ENCODE results near the gene SCIN.

SCIN gene

DNA sequence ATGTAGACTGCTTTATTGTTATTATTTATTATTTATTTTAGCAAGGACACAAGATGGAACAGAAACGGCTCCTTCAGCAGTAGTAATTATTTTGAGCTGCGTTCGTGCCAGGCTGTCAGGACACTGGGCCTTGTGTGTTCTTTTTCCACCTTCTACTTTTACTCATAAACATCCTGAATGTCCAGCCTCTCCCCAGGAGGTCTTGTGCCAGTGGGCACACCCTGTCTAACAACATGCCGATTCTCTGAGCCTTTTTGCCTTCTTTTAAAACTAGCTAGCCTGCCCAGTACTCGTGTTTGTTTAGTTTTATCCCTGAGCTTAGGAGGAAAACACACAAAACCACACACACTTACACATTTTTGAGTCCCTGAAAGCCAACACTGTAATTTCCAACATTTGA, 1.2 kb downstream of the SCIN start:
- Histone ChIP-seq H3K4me1 (ENCODE audit: control insufficient read depth in 1 of 2, insufficient read depth in 1 of 2, low read depth in 1 of 2, low read length in 1 of 2) (peaks cover 13 to 14% of the 10 kb centered on the region in 2 experiments), H3K36me3 (no peaks in the 10 kb centered on the region), H3K4me3 (ENCODE audit: low read depth in 1 of 2, low read length in 1 of 2) (no peak overlapping the region), H3K27me3 (peaks cover 47% of the 10 kb centered on the region), H3K9me3 (no peaks in the 10 kb centered on the region), H3K27ac (no peak overlapping the region)
- TF ChIP-seq, protein P1, sequence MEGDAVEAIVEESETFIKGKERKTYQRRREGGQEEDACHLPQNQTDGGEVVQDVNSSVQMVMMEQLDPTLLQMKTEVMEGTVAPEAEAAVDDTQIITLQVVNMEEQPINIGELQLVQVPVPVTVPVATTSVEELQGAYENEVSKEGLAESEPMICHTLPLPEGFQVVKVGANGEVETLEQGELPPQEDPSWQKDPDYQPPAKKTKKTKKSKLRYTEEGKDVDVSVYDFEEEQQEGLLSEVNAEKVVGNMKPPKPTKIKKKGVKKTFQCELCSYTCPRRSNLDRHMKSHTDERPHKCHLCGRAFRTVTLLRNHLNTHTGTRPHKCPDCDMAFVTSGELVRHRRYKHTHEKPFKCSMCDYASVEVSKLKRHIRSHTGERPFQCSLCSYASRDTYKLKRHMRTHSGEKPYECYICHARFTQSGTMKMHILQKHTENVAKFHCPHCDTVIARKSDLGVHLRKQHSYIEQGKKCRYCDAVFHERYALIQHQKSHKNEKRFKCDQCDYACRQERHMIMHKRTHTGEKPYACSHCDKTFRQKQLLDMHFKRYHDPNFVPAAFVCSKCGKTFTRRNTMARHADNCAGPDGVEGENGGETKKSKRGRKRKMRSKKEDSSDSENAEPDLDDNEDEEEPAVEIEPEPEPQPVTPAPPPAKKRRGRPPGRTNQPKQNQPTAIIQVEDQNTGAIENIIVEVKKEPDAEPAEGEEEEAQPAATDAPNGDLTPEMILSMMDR (IDR thresholded peaks at IDR 0.05), result no peak

DNA sequence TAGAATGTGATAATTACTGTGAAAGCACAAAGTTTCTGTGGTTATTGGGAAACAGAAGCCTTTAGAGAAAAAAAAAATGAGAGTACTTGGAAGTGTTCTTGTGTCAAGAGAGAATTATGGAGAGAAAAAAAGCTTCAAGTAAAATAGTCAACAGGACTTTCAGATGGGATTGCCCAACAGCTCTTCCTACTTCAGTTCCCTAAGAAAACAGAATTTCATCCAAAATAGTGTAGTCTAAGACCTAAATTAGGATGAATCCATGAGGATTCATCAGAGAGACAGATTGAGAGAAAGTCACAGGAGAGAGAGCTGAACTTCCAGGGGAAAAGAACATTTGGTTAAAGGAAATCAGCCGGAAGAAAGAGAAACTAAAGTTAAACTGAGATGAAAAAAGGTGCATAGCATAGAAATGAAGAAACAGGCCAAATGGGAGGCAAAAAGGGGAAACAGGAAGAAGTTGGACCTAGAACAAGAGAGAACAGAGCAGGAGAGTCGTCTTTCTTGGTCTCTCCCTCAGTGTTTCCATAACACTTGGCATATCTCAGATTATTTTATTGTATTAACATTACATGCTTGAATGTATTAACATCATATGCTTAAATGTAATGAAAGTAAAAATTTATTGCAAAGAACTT, 2.5 kb downstream of the SCIN start:
- peaks cover 45% of the 10 kb centered on the region for H3K27me3 ChIP-seq
- H3K9me3 ChIP-seq, result no peaks in the 10 kb centered on the region
- TF ChIP-seq, protein P1 (IDR thresholded peaks at IDR 0.05), result no peak
- H3K4me1 ChIP-seq (ENCODE audit: control insufficient read depth in 1 of 2, insufficient read depth in 1 of 2, low read depth in 1 of 2, low read length in 1 of 2), result peaks cover 13 to 14% of the 10 kb centered on the region in 2 experiments
- H3K27ac ChIP-seq, result no peak overlapping the region
- no peaks in the 10 kb centered on the region for H3K36me3 ChIP-seq
- no peak overlapping the region for H3K4me3 ChIP-seq (ENCODE audit: low read depth in 1 of 2, low read length in 1 of 2)

DNA sequence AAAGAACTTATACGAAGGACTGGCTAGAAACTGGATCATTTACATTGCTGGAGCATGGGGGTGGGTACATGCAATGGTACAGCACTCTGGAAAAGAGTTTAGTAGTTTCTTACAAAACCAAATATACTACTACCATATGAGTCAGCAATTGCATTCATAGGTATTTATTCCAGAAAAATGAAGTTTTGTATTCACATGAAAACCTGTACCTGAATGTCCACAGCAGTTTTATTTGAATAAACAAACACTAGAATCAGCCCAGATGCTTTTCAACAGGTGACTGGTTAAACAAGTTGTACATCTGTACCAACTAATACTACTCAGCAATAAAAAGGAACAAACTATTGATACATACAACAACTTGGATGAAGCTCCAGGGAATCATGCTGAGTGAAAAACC, 3.4 kb downstream of the SCIN start:
- no peaks in the 10 kb centered on the region for H3K36me3 ChIP-seq
- H3K27ac ChIP-seq, result no peak overlapping the region
- no peak overlapping the region for H3K4me3 ChIP-seq (ENCODE audit: low read depth in 1 of 2, low read length in 1 of 2)
- H3K27me3 ChIP-seq, result peaks cover 37% of the 10 kb centered on the region
- H3K4me1 ChIP-seq (ENCODE audit: control insufficient read depth in 1 of 2, insufficient read depth in 1 of 2, low read depth in 1 of 2, low read length in 1 of 2), result peaks cover 13 to 14% of the 10 kb centered on the region in 2 experiments
- TF ChIP-seq, protein P1 (IDR thresholded peaks at IDR 0.05), result no peak
- no peaks in the 10 kb centered on the region for H3K9me3 ChIP-seq

DNA sequence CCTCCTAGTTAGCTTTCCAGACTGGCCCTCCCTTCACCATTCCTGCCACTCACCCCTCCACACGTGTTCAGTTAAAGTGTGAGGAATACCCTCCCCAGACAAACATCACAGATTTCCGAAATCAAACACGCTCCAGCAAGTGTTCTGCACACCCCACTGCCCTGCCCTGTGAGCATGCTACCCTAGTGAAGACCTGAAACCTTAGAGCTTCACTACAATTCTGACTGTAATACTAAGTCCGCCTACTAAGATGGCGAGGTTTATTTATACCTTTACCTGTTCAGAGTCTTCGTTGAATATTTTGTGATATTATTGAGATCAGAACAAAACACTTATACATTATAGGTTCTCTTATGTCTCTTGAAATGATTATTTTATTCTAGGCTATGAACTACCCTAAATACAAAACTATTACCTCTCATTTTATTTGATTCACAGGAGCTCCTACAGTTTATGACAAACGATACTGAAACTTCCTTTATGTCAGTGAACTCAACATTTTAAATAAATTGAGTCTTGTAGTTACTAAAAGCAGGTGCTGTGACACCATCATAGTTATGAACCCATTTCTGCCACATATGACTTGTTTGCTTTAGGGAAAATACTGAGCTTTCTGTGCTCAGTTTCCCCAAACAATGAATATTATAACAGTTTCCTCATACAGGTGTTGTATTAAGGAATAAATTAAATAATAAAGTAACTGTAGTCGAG, 8.6 kb downstream of the SCIN start:
- no peak overlapping the region for H3K27ac ChIP-seq
- no peaks in the 10 kb centered on the region for H3K36me3 ChIP-seq
- no peak overlapping the region for H3K4me3 ChIP-seq (ENCODE audit: low read depth in 1 of 2, low read length in 1 of 2)
- H3K27me3 ChIP-seq, result no peaks in the 10 kb centered on the region
- H3K4me1 ChIP-seq (ENCODE audit: control insufficient read depth in 1 of 2, insufficient read depth in 1 of 2, low read depth in 1 of 2, low read length in 1 of 2), result no peaks in the 10 kb centered on the region
- TF ChIP-seq, protein P1 (IDR thresholded peaks at IDR 0.05), result no peak
- H3K9me3 ChIP-seq, result no peaks in the 10 kb centered on the region

DNA sequence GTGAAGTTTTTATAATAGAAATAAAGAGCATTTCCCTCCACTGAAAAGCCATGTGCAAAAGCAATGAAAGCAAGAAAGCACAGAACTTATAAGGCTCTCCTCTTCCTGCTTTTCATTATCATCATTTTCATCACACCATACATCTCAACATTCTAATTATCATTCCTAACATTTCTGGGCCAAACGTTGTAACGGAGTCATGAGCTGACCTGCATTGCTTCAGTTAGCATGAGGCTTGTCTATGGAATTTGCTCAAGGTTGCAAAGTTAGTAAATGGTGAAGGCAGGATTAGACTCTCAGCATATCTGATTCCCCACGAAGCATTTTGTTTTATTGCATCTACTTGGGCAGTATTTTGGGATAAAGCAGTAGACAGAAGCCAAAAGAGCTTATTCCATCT, 11.4 kb downstream of the SCIN start:
- no peaks in the 10 kb centered on the region for H3K4me1 ChIP-seq (ENCODE audit: control insufficient read depth in 1 of 2, insufficient read depth in 1 of 2, low read depth in 1 of 2, low read length in 1 of 2)
- TF ChIP-seq, protein P1 (IDR thresholded peaks at IDR 0.05), result no peak

More for the DNA sequence above, 11.4 kb downstream of the SCIN start:
- Histone ChIP-seq H3K27ac (no peak overlapping the region), H3K4me3 (ENCODE audit: low read depth in 1 of 2, low read length in 1 of 2) (no peak overlapping the region), H3K27me3 (no peaks in the 10 kb centered on the region), H3K9me3 (no peaks in the 10 kb centered on the region), H3K36me3 (no peaks in the 10 kb centered on the region)

All from neutrophil (primary cell).